Measurements from ENCODE around the gene MRPL4.

GRCh38 chr19:10271543-10272086 is 19.6 kb downstream of the MRPL4 start:
- no peak for TF ChIP-seq CTCF (IDR thresholded peaks at IDR 0.05; ENCODE audit: low read length)
- no peak for TF ChIP-seq EZH2 (IDR thresholded peaks at IDR 0.05; ENCODE audit: borderline replicate concordance, low read length)

Data from OCI-LY1 (cell line).